Mammary epithelial cell (primary cell): ENCODE results near the gene MYO16.

Experiments
- CTCF ChIP-seq, 2 donors: IDR thresholded peaks in 1 of 2; conservative IDR thresholded peaks in 1 of 2; 2 replicates each; pipeline ENCODE4 v1.5.1; 2011 to 2012; ENCODE audit warnings: inconsistent platforms in 2 of 2, low read length in 2 of 2, mild to moderate bottlenecking in 2 of 2, control low read depth in 1 of 2, low read depth in 1 of 2; ENCODE audit not compliant: insufficient read depth in 1 of 2; ENCODE audit errors: extremely low read depth in 1 of 2
- EZH2 ChIP-seq: IDR thresholded peaks from 2 replicates; pipeline ENCODE4 v1.6.1; 2012; ENCODE audit warnings: low read length, inconsistent platforms, borderline replicate concordance

DNA sequence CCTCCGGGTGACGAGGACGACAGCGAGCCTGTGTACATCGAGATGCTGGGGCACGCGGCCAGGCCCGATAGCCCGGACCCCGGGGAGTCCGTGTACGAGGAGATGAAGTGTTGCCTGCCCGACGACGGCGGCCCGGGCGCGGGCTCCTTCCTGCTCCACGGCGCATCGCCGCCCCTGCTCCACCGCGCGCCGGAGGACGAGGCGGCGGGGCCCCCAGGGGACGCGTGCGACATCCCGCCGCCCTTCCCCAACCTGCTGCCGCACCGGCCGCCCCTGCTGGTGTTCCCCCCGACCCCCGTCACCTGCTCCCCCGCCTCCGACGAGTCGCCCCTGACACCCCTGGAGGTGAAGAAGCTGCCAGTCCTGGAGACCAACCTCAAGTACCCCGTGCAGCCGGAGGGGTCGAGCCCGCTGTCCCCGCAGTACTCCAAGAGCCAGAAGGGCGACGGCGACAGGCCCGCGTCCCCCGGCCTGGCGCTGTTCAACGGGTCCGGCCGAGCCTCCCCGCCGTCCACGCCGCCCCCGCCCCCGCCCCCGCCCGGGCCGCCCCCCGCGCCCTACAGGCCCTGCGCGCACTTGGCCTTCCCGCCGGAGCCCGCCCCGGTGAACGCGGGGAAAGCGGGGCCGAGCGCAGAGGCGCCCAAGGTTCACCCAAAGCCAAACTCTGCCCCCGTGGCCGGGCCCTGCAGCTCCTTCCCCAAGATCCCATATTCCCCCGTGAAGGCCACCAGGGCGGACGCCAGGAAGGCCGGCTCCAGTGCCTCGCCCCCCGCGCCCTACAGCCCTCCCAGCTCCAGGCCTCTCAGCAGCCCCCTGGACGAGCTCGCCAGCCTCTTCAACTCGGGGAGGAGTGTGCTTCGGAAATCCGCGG lies 511.3 kb downstream of the MYO16 start:
- TF ChIP-seq CTCF (conservative IDR thresholded peaks at IDR 0.05 in 1 of 2, IDR thresholded peaks at IDR 0.05 in 1 of 2; ENCODE audit: extremely low read depth in 1 of 2, insufficient read depth in 1 of 2, low read depth in 1 of 2, low read length in 2 of 2), result no peak
- no peak for TF ChIP-seq EZH2
